ENCODE data around the gene TMEM94.

DNA sequence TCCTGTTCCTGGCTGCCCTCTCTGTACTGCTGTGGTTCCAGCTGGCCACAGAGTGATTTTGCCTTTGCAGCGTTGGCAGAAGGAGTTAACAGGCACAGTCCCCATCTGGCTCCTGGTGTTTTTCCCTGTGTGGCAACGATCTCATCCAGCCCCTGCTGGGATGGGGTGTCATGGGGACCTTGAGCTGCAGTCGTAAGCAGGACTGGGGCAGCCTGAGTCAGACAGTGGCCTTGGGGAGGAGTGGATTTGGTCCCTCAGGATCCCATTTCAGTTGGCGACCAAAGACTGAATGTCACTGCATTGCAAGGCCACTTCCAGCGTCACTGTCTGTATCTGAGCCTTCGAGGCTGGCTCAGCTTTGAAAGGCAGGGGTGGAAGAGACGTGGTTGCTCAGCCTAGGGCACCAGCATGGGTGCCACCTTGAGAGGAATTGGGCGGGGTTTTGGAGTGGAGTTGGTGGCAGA, 11.9 kb downstream of the TMEM94 start:
- TF ChIP-seq, protein P1, sequence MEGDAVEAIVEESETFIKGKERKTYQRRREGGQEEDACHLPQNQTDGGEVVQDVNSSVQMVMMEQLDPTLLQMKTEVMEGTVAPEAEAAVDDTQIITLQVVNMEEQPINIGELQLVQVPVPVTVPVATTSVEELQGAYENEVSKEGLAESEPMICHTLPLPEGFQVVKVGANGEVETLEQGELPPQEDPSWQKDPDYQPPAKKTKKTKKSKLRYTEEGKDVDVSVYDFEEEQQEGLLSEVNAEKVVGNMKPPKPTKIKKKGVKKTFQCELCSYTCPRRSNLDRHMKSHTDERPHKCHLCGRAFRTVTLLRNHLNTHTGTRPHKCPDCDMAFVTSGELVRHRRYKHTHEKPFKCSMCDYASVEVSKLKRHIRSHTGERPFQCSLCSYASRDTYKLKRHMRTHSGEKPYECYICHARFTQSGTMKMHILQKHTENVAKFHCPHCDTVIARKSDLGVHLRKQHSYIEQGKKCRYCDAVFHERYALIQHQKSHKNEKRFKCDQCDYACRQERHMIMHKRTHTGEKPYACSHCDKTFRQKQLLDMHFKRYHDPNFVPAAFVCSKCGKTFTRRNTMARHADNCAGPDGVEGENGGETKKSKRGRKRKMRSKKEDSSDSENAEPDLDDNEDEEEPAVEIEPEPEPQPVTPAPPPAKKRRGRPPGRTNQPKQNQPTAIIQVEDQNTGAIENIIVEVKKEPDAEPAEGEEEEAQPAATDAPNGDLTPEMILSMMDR (IDR thresholded peaks at IDR 0.05) = no peak
- TF ChIP-seq POLR2AphosphoS5 (IDR thresholded peaks at IDR 0.05) (no peak), POLR2A (IDR thresholded peaks at IDR 0.05) (no peak), EP300 (IDR thresholded peaks at IDR 0.05) (no peak)
